Heart left ventricle (tissue), 16 donors: Measurements from ENCODE around the gene TMEM232. TPM values are rescaled to one million over a fixed set of nuclear protein-coding genes. Genes with fewer than 3 reads are reported as not detected.

Experiments used
- ATAC-seq, 4 donors: fragments of 200-7000 bp; cut with Tn5 transposase; one replicate each; pipeline ENCODE4 v1.9.1; 2020 to 2022; ENCODE audit warnings: moderate library complexity in 4 of 4, mild to moderate bottlenecking in 3 of 4, moderate number of reproducible peaks in 1 of 4
- DNase-seq, 5 donors: peaks; one replicate each; pipeline ENCODE4 v3.0.0-alpha.2; 2020
- H3K27ac ChIP-seq, 12 donors: fragments of 200-600 bp; sonication (generic) in 4 of 12; one replicate each; pipeline versions ENCODE4 v1.5.0 to v1.8.0; 2016 to 2022; ENCODE audit warnings: mild to moderate bottlenecking in 2 of 12
- H3K27me3 ChIP-seq, 9 donors: fragments of 200-600 bp; sonication (generic) in 2 of 9; one replicate each; pipeline versions ENCODE4 v1.5.1 to v1.8.0; 2016 to 2022; ENCODE audit warnings: mild to moderate bottlenecking in 3 of 9
- H3K36me3 ChIP-seq, 9 donors: fragments of 200-600 bp; sonication (generic) in 2 of 9; one replicate each; pipeline versions ENCODE4 v1.5.0 to v1.8.0; 2018 to 2022; ENCODE audit warnings: mild to moderate bottlenecking in 2 of 9
- H3K4me1 ChIP-seq, 12 donors: fragments of 200-600 bp; sonication (generic) in 4 of 12; one replicate each; pipeline versions ENCODE4 v1.5.0 to v1.8.0; 2016 to 2022; ENCODE audit warnings: mild to moderate bottlenecking in 3 of 12
- H3K4me3 ChIP-seq, 12 donors: fragments of 200-600 bp; sonication (generic) in 4 of 12; one replicate each; pipeline versions ENCODE4 v1.5.0 to v1.8.0; 2017 to 2022; ENCODE audit warnings: mild to moderate bottlenecking in 9 of 12, moderate library complexity in 4 of 12
- H3K9me3 ChIP-seq, 12 donors: fragments of 200-600 bp; sonication (generic) in 4 of 12; one replicate each; pipeline versions ENCODE4 v1.5.0 to v1.8.0; 2016 to 2022; ENCODE audit warnings: mild to moderate bottlenecking in 1 of 12
- CTCF ChIP-seq, 12 donors: fragments of 200-600 bp; sonication (generic) in 4 of 12; IDR thresholded peaks; one replicate each; pipeline versions ENCODE4 v1.5.0 to v1.8.0; 2018 to 2022; ENCODE audit warnings: antibody characterized with exemption in 12 of 12, mild to moderate bottlenecking in 5 of 12
- POLR2A ChIP-seq, 2 donors: fragments of 450-650 bp; IDR thresholded peaks; one replicate each; pipeline ENCODE4 v1.6.1; 2017; ENCODE audit warnings: antibody characterized with exemption in 2 of 2, mild to moderate bottlenecking in 2 of 2, moderate library complexity in 2 of 2
- WGBS, 4 donors: extraction: QIAGEN DNeasy Blood & Tissue Kit in 2 of 4; methylation state at CpG; one replicate each; pipeline versions ENCODE4 v1.1.5 to v1.1.7; 2013 to 2018; 5-methylcytosine and 5-hydroxymethylcytosine counted together
- intact Hi-C, 10 donors: fragments of 100-400 bp; cut with DNase I; formaldehyde crosslinking; loops; one replicate each; pipeline versions ENCODE4 v1.11.1 to v1.14.2; 2022
- polyA plus RNA-seq, 2 donors: library from polyadenylated mRNA; stranded (reverse); fragments of 200-250 nt; gene quantifications; one replicate each; pipeline ENCODE4 v1.2.3, GENCODE V29; 2013
- total RNA-seq, 9 donors: library from RNA; depleted of rRNA in 2 of 9; stranded (reverse); fragments of >200 nt in 2 of 9; fragmentation: NEBNext Ultra II Directional in 3 of 9; extraction: Animal tissue kit (Norgen Biotek cat#: 25700) in 3 of 9; gene quantifications; one replicate each; pipeline versions ENCODE4 v1.1.0 to v1.2.4, GENCODE V29; 2016 to 2023
- donor health status: ischemic (EF 13 %, LVEDD 7.1; RV severe dilation, severe dysfunction).
- donor health status: healthy with polysubstance abuse.
- donor health status: DM: no; HTN: yes; CAD: no.
- donor health status: DM: no; HTN: no; CAD: no.
- donor health status: ischemic (EF 25% LVEDD 6.9; RV normal size, moderate dysfunction).
- donor health status: ischemic (EF 25% LVEDD 5.7; RV mildly dilated, moderate dysfunction).
- donor health status: healthy.
- donor health status: DM: yes; HTN: yes; CAD: no.
- donor health status: ischemic (EF 35%, LVEDD 5.7; RV mildly dilated, moderate dysfunction).
- donor health status: nonischemic (EF 11% LVEDD 7.7; RV severe dilation, severe dysfunction).
- donor health status: DM: yes; HTN: yes; CAD: no.
- donor health status: PGD.
- donor health status: ischemic (EF 29% LVEDD 5.4; RV normal size, mild dysfunction).
- donor health status: nonischemic (EF 23%, LVEDD 6.1; RV moderate dilation, normal function).

TMEM232 gene
- total and polyA plus RNA-seq, 11 donors, result 0.30 to 5.6 (median 2.5) TPM; not detected in 1

- DNase-seq, result no peak
- H3K27ac ChIP-seq, result no peak overlapping the region
- ATAC-seq, result no peak
- 63 to 84% (median 73%) methylated on average over 1 of the region's 1 CpG for WGBS, 4 donors
- no peaks in the 10 kb centered on the region for H3K36me3 ChIP-seq
- no peaks in the 10 kb centered on the region for H3K4me1 ChIP-seq
- no peaks in the 10 kb centered on the region for H3K27me3 ChIP-seq
- no peaks in the 10 kb centered on the region for H3K9me3 ChIP-seq
- H3K4me3 ChIP-seq, result no peak overlapping the region
- TF ChIP-seq CTCF (IDR thresholded peaks at IDR 0.05) (no peak), POLR2A (IDR thresholded peaks at IDR 0.05) (no peak)
- intact Hi-C loops, result no loop called here
Observed at GRCh38 chr5:110572729-110573128, 153.7 kb downstream of the TMEM232 start.

- Histone ChIP-seq H3K36me3 (no peaks in the 10 kb centered on the region), H3K9me3 (no peaks in the 10 kb centered on the region), H3K27me3 (no peaks in the 10 kb centered on the region), H3K27ac (no peak overlapping the region), H3K4me3 (no peak overlapping the region), H3K4me1 (no peaks in the 10 kb centered on the region)
- DNase-seq (no peak), ATAC-seq (no peak)
- intact Hi-C loops, result no loop called here
- TF ChIP-seq POLR2A (IDR thresholded peaks at IDR 0.05), result no peak
- TF ChIP-seq CTCF (IDR thresholded peaks at IDR 0.05), result no peak
Observed at GRCh38 chr5:110562191-110562590, 164.3 kb downstream of the TMEM232 start.

GRCh38 chr5:110561510-110561909 lies 165.0 kb downstream of the TMEM232 start:
- TF ChIP-seq CTCF (IDR thresholded peaks at IDR 0.05) (no peak), POLR2A (IDR thresholded peaks at IDR 0.05) (no peak)
- intact Hi-C loops, result no loop called here
- Histone ChIP-seq H3K9me3 (peaks cover 0 to 4% (median 0%) of the 10 kb centered on the region in 12 donors), H3K36me3 (no peaks in the 10 kb centered on the region), H3K4me1 (no peaks in the 10 kb centered on the region), H3K27ac (no peak overlapping the region), H3K27me3 (no peaks in the 10 kb centered on the region), H3K4me3 (no peak overlapping the region)
- DNase-seq, result no peak
- no peak for ATAC-seq
- 38 to 43% (median 40%) methylated on average over 1 of the region's 1 CpG for WGBS, 4 donors

- intact Hi-C loops, result no loop called here
- ATAC-seq (no peak), DNase-seq (no peak)
- WGBS, 4 donors, result 76 to 85% (median 84%) methylated on average over 3 of the region's 3 CpGs
- Histone ChIP-seq H3K4me3 (no peak overlapping the region), H3K36me3 (no peaks in the 10 kb centered on the region), H3K27ac (no peak overlapping the region), H3K9me3 (peaks cover 0 to 24% (median 8%) of the 10 kb centered on the region in 12 donors), H3K27me3 (no peaks in the 10 kb centered on the region), H3K4me1 (no peaks in the 10 kb centered on the region)
- TF ChIP-seq CTCF (IDR thresholded peaks at IDR 0.05) (no peak), POLR2A (IDR thresholded peaks at IDR 0.05) (no peak)
Observed at GRCh38 chr5:110549301-110549700, 177.2 kb downstream of the TMEM232 start.
